Measurements from ENCODE around the gene IFT57. TPM values are rescaled to one million over a fixed set of nuclear protein-coding genes. Genes with fewer than 3 reads are reported as not detected.

Gene IFT57
- polyA plus RNA-seq, 1 donor (not counting 4 experiments of a cell fraction or from before 2014, with no cell fraction given), result 47.6 TPM

DNA sequence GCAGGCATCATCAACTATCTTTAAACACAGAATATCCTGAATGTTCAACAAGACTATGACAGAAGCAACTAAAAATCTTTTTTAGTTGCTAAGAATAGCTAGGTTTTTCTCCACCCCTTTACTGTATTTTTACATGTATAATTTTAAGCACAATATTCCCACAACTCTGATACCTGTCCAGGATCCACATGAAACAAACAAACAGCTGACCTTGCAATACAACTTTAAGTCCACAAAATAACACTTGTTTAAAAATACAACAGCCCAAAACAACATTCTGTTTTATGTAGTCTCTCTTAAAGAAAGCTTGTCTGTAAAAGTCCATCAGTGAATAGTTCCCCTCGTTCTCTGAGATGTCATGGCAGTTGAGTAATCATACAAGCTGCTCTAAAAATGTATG is 41.1 kb downstream of the IFT57 start:
- peaks cover 6% of the 10 kb centered on the region for H3K4me1 ChIP-seq (ENCODE audit: control insufficient read depth, extremely low read depth, insufficient read depth, low read length)
- H3K9me1 ChIP-seq (ENCODE audit: control insufficient read depth, extremely low read depth, insufficient read depth, low read length), result no peaks in the 10 kb centered on the region
- DNase-seq (ENCODE audit: low read depth, low spot score), result no peak
- H3K27ac ChIP-seq (ENCODE audit: control insufficient read depth, insufficient read depth, low read length), result no peak overlapping the region
- H3K9ac ChIP-seq (ENCODE audit: control insufficient read depth, extremely low read depth, insufficient read depth, low read length), result no peak overlapping the region
- H3K36me3 ChIP-seq (ENCODE audit: control insufficient read depth in 2 of 2, extremely low read depth in 1 of 2, insufficient read depth in 2 of 2, low read length in 2 of 2), result no peaks in the 10 kb centered on the region
- no peaks in the 10 kb centered on the region for H3K79me2 ChIP-seq (ENCODE audit: control insufficient read depth, insufficient read depth, low read length)
- no peak for FAIRE-seq
- no peak for TF ChIP-seq EZH2 (IDR thresholded peaks at IDR 0.05; ENCODE audit: low read length)
- TF ChIP-seq, protein P1, sequence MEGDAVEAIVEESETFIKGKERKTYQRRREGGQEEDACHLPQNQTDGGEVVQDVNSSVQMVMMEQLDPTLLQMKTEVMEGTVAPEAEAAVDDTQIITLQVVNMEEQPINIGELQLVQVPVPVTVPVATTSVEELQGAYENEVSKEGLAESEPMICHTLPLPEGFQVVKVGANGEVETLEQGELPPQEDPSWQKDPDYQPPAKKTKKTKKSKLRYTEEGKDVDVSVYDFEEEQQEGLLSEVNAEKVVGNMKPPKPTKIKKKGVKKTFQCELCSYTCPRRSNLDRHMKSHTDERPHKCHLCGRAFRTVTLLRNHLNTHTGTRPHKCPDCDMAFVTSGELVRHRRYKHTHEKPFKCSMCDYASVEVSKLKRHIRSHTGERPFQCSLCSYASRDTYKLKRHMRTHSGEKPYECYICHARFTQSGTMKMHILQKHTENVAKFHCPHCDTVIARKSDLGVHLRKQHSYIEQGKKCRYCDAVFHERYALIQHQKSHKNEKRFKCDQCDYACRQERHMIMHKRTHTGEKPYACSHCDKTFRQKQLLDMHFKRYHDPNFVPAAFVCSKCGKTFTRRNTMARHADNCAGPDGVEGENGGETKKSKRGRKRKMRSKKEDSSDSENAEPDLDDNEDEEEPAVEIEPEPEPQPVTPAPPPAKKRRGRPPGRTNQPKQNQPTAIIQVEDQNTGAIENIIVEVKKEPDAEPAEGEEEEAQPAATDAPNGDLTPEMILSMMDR (optimal IDR thresholded peaks at IDR 0.05 in 1 of 3, IDR thresholded peaks at IDR 0.05 in 1 of 3, conservative IDR thresholded peaks at IDR 0.05 in 1 of 3; ENCODE audit: extremely low read depth in 1 of 3, insufficient read depth in 2 of 3, low read length in 3 of 3), result no peak
- no peaks in the 10 kb centered on the region for H3K9me3 ChIP-seq (ENCODE audit: control insufficient read depth, low read depth, low read length)
- no peaks in the 10 kb centered on the region for H4K20me1 ChIP-seq (ENCODE audit: control insufficient read depth, extremely low read depth, insufficient read depth, low read length)
- H3K27me3 ChIP-seq (ENCODE audit: control insufficient read depth, extremely low read depth, insufficient read depth, low read length), result no peaks in the 10 kb centered on the region
- dilution Hi-C loops (cut with MboI; ENCODE audit: extremely low pct_ligation_motif_present, low sequenced_read_pairs), result no loop called here
- H3K4me3 ChIP-seq (ENCODE audit: control insufficient read depth in 2 of 3, extremely low read depth in 1 of 3, insufficient read depth in 2 of 3, low read depth in 1 of 3, low read length in 3 of 3), result no peak overlapping the region
- no peak overlapping the region for H3K4me2 ChIP-seq (ENCODE audit: control insufficient read depth, extremely low read depth, insufficient read depth, low read depth, low read length)
- H2AFZ ChIP-seq (ENCODE audit: control insufficient read depth, low read length), result no peak overlapping the region

DNA sequence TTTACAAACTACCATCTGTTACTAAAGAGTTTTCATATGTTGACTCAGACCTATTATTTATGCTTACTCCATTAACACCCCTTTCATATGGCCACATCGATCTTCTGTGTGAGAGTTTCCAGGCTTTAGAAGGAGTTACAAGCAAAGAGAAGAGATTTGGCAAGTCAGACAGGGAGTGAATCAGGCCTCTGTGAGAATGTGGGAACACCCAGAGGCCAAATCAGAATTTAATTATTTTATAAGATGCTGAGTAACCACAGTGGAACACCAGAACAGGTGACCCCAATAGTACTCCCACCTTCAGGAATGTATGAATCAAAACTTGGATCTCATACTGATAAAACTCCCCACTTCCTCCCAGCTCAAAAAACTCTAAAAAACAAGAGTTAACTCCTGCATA is 42.0 kb downstream of the IFT57 start:
- no peak overlapping the region for H2AFZ ChIP-seq (ENCODE audit: control insufficient read depth, low read length)
- no peak for DNase-seq (ENCODE audit: low read depth, low spot score)
- dilution Hi-C loops (cut with MboI; ENCODE audit: extremely low pct_ligation_motif_present, low sequenced_read_pairs), result no loop called here

More for the DNA sequence above, 42.0 kb downstream of the IFT57 start:
- Histone ChIP-seq H4K20me1 (ENCODE audit: control insufficient read depth, extremely low read depth, insufficient read depth, low read length) (no peaks in the 10 kb centered on the region), H3K4me3 (ENCODE audit: control insufficient read depth in 2 of 3, extremely low read depth in 1 of 3, insufficient read depth in 2 of 3, low read depth in 1 of 3, low read length in 3 of 3) (no peak overlapping the region), H3K9me3 (ENCODE audit: control insufficient read depth, low read depth, low read length) (no peaks in the 10 kb centered on the region), H3K79me2 (ENCODE audit: control insufficient read depth, insufficient read depth, low read length) (no peaks in the 10 kb centered on the region), H3K4me2 (ENCODE audit: control insufficient read depth, extremely low read depth, insufficient read depth, low read depth, low read length) (peak overlapping the region; percentile 29), H3K9ac (ENCODE audit: control insufficient read depth, extremely low read depth, insufficient read depth, low read length) (no peak overlapping the region), H3K27me3 (ENCODE audit: control insufficient read depth, extremely low read depth, insufficient read depth, low read length) (no peaks in the 10 kb centered on the region), H3K9me1 (ENCODE audit: control insufficient read depth, extremely low read depth, insufficient read depth, low read length) (no peaks in the 10 kb centered on the region), H3K36me3 (ENCODE audit: control insufficient read depth in 2 of 2, extremely low read depth in 1 of 2, insufficient read depth in 2 of 2, low read length in 2 of 2) (no peaks in the 10 kb centered on the region), H3K27ac (ENCODE audit: control insufficient read depth, insufficient read depth, low read length) (peak overlapping the region; percentile 22), H3K4me1 (ENCODE audit: control insufficient read depth, extremely low read depth, insufficient read depth, low read length) (peaks cover 8% of the 10 kb centered on the region)
- FAIRE-seq, result no peak
- TF ChIP-seq, protein P1 (optimal IDR thresholded peaks at IDR 0.05 in 1 of 3, IDR thresholded peaks at IDR 0.05 in 1 of 3, conservative IDR thresholded peaks at IDR 0.05 in 1 of 3; ENCODE audit: extremely low read depth in 1 of 3, insufficient read depth in 2 of 3, low read length in 3 of 3), result no peak
- no peak for TF ChIP-seq EZH2 (IDR thresholded peaks at IDR 0.05; ENCODE audit: low read length)
